ENCODE data around the gene PRDM12. TPM values are rescaled to one million over a fixed set of nuclear protein-coding genes. Genes with fewer than 3 reads are reported as not detected.

Gene PRDM12
- total RNA-seq, 1 donor from 2014 or later, result 0.98 TPM

DNA sequence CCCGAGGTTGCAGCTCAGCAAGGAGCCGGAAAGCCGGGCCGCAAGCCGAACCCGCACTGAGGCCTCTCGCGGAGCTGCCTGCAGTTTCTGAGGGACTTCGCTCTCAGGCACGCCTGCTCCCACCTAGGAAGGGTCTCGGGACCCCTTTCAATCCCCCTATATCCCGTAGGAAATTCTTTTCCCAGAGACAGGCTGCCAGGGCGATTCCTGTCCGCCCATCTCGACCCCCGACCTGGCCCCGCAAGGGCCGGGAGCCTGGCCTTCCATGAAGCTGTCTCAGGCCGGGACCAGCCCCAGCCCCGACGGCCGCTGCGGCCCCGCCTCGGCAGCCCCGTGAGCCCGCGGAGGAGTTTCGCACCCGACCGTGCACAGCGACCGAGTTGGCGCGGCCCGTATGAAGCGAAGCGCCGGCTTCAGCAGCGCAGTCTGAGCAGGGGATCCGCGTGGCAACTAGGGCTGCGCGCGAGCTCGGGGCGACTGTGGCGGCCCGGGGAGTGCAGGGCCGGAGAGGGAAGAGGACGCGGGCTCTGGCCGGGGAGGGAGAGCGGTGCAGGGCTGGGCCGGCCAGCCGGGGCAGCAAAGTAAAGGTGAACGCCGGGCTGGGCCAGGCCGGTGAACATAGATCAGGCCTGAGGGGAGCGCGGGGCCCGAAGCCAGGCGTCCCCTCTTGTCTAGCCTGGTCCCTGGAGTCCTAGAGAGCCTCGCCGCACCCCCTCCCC, 977 bp upstream of the PRDM12 start:
- DNase-seq, result peak; percentile 40
- Mint-ChIP-seq H3K36me3 (ENCODE audit: unreplicated experiment) (no peaks in the 10 kb centered on the region), H3K4me1 (ENCODE audit: low read depth, unreplicated experiment) (peaks cover 6% of the 10 kb centered on the region), H3K27ac (ENCODE audit: unreplicated experiment) (no peak overlapping the region), H3K27me3 (ENCODE audit: unreplicated experiment) (peaks cover 25% of the 10 kb centered on the region), H3K9me3 (ENCODE audit: unreplicated experiment) (peaks cover 9% of the 10 kb centered on the region), H3K4me3 (ENCODE audit: unreplicated experiment) (peak overlapping the region; percentile 20)
- TF ChIP-seq, protein P1, sequence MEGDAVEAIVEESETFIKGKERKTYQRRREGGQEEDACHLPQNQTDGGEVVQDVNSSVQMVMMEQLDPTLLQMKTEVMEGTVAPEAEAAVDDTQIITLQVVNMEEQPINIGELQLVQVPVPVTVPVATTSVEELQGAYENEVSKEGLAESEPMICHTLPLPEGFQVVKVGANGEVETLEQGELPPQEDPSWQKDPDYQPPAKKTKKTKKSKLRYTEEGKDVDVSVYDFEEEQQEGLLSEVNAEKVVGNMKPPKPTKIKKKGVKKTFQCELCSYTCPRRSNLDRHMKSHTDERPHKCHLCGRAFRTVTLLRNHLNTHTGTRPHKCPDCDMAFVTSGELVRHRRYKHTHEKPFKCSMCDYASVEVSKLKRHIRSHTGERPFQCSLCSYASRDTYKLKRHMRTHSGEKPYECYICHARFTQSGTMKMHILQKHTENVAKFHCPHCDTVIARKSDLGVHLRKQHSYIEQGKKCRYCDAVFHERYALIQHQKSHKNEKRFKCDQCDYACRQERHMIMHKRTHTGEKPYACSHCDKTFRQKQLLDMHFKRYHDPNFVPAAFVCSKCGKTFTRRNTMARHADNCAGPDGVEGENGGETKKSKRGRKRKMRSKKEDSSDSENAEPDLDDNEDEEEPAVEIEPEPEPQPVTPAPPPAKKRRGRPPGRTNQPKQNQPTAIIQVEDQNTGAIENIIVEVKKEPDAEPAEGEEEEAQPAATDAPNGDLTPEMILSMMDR (IDR thresholded peaks at IDR 0.05; ENCODE audit: partially characterized antibody, unreplicated experiment), result no peak

DNA sequence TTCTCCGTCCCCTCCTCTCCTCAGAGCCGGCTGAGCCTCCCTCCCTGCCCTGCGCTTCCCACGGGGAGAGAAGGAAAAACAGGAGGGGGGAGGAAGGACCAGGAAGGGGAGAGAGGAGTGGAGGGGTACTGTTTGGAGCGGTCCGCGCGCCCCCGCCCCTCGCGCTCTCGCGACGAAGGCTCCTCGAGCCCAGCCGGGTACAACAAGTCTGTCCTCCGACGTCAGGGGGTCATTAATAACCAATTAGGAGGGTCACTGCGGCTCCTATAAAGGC, 480 bp upstream of the PRDM12 start:
- TF ChIP-seq, protein P1 (IDR thresholded peaks at IDR 0.05; ENCODE audit: partially characterized antibody, unreplicated experiment), result no peak
- peak overlapping the region; percentile 20 for H3K4me3 Mint-ChIP-seq (ENCODE audit: unreplicated experiment)
- H3K4me1 Mint-ChIP-seq (ENCODE audit: low read depth, unreplicated experiment), result peaks cover 7% of the 10 kb centered on the region
- DNase-seq, result no peak
- no peak overlapping the region for H3K27ac Mint-ChIP-seq (ENCODE audit: unreplicated experiment)
- peaks cover 10% of the 10 kb centered on the region for H3K9me3 Mint-ChIP-seq (ENCODE audit: unreplicated experiment)
- no peaks in the 10 kb centered on the region for H3K36me3 Mint-ChIP-seq (ENCODE audit: unreplicated experiment)
- H3K27me3 Mint-ChIP-seq (ENCODE audit: unreplicated experiment), result peaks cover 24% of the 10 kb centered on the region

DNA sequence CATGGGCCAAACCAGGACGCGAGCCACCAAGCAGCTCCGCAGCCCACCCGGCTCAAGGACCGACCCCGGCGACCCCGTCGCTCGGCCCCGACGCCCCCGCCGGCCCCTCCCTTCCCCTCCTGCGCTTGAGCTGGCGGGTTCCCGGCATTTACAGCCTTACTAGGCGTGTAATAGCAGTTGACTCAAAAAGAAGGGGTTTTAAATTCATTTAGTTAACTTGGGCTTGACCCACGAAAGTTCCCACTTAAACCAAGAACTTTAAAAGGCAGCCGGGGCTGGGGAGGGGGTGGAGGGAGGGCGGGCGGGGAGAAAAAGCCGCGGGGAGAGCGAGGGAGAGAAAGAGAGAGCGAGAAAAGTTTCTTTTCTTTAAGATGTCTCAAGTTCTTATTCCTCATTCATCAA, 636 bp downstream of the PRDM12 start:
- Mint-ChIP-seq H3K9me3 (ENCODE audit: unreplicated experiment) (peaks cover 9% of the 10 kb centered on the region), H3K27ac (ENCODE audit: unreplicated experiment) (no peak overlapping the region), H3K4me1 (ENCODE audit: low read depth, unreplicated experiment) (peaks cover 7% of the 10 kb centered on the region), H3K27me3 (ENCODE audit: unreplicated experiment) (peaks cover 23% of the 10 kb centered on the region), H3K36me3 (ENCODE audit: unreplicated experiment) (no peaks in the 10 kb centered on the region), H3K4me3 (ENCODE audit: unreplicated experiment) (peak overlapping the region; percentile 76)
- no peak for DNase-seq
- TF ChIP-seq, protein P1 (IDR thresholded peaks at IDR 0.05; ENCODE audit: partially characterized antibody, unreplicated experiment), result no peak

DNA sequence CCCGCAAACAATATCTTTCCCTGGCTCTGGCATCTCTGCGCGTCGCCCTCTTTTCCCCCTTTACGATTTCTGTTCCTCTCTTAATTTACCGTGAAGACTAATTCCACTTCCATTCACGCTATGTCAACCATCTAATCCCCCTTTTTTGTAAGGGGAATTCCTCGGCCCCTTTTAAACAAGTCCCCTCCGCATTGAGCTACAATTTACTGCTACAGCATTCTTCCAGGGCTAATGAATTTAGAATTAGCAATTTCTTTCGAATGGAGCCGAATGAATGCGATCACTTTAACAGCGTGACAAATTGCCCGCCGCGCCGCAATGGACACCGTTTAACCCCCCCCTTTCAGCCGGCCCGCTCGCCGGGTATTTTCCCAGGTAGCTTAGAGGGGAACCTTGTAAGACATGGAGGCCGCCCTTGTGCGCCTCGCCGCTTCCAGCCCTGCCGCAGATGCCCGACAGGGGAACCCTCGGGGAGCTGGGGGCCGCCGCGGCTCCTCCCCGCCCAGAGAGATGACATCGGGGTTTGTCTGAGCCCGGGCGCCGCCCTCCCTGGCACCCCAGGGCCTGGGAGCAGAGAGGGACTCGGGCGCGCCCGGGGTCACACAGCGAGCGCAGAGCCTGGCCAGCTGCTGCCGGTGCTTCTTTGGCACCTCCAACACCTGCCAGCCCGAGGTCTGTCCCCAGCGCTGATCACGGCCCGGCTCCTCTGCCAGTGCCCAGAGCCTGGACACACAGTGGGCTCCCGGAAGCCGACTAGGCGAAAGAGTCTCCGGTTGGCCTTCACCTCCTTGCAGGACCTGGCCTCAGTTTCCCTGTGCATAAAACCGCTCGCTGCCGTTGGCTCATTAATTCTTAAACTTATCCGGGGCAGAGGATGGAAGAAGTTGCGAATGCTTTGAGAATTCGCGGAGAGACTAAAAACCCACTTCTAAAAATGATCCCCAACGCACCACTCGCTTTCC, 1.3 kb downstream of the PRDM12 start:
- no peak overlapping the region for H3K27ac Mint-ChIP-seq (ENCODE audit: unreplicated experiment)
- DNase-seq, result peak; percentile 46
- TF ChIP-seq, protein P1 (IDR thresholded peaks at IDR 0.05; ENCODE audit: partially characterized antibody, unreplicated experiment), result no peak
- peaks cover 10% of the 10 kb centered on the region for H3K4me1 Mint-ChIP-seq (ENCODE audit: low read depth, unreplicated experiment)
- H3K4me3 Mint-ChIP-seq (ENCODE audit: unreplicated experiment), result peak overlapping the region; percentile 76
- H3K9me3 Mint-ChIP-seq (ENCODE audit: unreplicated experiment), result peaks cover 11% of the 10 kb centered on the region
- peaks cover 25% of the 10 kb centered on the region for H3K27me3 Mint-ChIP-seq (ENCODE audit: unreplicated experiment)
- no peaks in the 10 kb centered on the region for H3K36me3 Mint-ChIP-seq (ENCODE audit: unreplicated experiment)

Data from glutamatergic neuron (in vitro differentiated cells).